HEK293 (cell line): ENCODE data around the gene PDE4B.

Experiments
- RBAK ChIP-seq: fragments of 450-650 bp; formaldehyde crosslinking; IDR thresholded peaks from 2 replicates; pipeline ENCODE4 v1.5.1; 2016; ENCODE audit warnings: missing biosample characterization, missing genetic modification characterization
- ZNF19 ChIP-seq: fragments of 450-650 bp; formaldehyde crosslinking; IDR thresholded peaks from 2 replicates; pipeline ENCODE4; 2016; ENCODE audit warnings: missing biosample characterization, missing genetic modification characterization, low read depth
- ZNF624 ChIP-seq: fragments of 450-650 bp; formaldehyde crosslinking; IDR thresholded peaks from 2 replicates; pipeline ENCODE4 v1.5.1; 2017; ENCODE audit warnings: missing biosample characterization, missing genetic modification characterization
- TF ChIP-seq, protein P1 (sequence below): fragments of 450-650 bp; formaldehyde crosslinking; IDR thresholded peaks from 2 replicates; pipeline ENCODE4 v1.5.1; 2017; ENCODE audit warnings: missing biosample characterization, missing genetic modification characterization

DNA sequence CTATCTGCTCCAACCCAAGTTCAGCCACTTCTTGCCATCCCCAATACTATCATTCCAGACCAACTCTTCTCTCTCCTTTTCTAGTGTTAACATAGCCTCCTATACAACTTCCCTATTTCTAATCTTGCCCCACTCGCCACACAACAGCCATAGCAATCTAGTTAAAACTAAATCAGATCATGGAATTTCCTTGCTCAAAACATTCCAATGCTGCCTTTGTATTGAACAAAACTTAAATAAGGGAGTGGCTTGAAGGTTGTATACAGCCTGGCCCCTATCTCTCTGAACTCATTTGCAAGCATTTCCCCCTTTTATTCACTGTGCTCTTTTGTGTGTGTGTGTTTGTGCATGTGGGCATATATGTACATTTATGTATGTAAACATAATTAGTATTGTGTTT lies 623.2 kb downstream of the PDE4B start:
- no peak for TF ChIP-seq ZNF19
- no peak for TF ChIP-seq RBAK (tag by site-specific recombination)
- TF ChIP-seq, protein P1, sequence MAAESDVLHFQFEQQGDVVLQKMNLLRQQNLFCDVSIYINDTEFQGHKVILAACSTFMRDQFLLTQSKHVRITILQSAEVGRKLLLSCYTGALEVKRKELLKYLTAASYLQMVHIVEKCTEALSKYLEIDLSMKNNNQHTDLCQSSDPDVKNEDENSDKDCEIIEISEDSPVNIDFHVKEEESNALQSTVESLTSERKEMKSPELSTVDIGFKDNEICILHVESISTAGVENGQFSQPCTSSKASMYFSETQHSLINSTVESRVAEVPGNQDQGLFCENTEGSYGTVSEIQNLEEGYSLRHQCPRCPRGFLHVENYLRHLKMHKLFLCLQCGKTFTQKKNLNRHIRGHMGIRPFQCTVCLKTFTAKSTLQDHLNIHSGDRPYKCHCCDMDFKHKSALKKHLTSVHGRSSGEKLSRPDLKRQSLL (tag by site-specific recombination) = no peak
- TF ChIP-seq ZNF624 (tag by site-specific recombination) = no peak
